Measurements from ENCODE around the gene ZNF212. TPM values are rescaled to one million over a fixed set of nuclear protein-coding genes. Genes with fewer than 3 reads are reported as not detected.

ZNF212 gene
- total RNA-seq, 3 donors from 2014 or later (not counting 1 experiment from before 2014, with no cell fraction given) = 11.2 to 23.7 (median 17.0) TPM

DNA sequence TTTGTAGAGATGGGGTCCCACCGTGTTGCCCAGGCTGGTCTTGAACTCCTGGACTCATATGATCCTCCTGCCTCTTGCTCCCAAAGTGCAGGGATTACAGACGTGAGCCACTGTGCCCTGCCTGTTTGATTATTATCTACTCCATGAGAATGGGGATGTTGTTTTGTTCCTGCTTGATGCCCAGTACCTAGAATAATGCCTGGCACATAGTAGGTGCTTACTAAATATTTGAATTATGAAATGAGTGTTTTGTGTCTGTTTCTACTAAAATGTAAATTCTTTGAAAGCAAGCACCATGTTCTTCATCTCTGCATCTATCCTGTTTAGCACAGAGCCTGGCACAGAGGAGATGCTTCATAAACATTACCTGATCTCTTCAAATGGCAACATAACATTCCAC lies 63.4 kb downstream of the ZNF212 start:
- TF ChIP-seq, protein P1, sequence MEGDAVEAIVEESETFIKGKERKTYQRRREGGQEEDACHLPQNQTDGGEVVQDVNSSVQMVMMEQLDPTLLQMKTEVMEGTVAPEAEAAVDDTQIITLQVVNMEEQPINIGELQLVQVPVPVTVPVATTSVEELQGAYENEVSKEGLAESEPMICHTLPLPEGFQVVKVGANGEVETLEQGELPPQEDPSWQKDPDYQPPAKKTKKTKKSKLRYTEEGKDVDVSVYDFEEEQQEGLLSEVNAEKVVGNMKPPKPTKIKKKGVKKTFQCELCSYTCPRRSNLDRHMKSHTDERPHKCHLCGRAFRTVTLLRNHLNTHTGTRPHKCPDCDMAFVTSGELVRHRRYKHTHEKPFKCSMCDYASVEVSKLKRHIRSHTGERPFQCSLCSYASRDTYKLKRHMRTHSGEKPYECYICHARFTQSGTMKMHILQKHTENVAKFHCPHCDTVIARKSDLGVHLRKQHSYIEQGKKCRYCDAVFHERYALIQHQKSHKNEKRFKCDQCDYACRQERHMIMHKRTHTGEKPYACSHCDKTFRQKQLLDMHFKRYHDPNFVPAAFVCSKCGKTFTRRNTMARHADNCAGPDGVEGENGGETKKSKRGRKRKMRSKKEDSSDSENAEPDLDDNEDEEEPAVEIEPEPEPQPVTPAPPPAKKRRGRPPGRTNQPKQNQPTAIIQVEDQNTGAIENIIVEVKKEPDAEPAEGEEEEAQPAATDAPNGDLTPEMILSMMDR (IDR thresholded peaks at IDR 0.05) = no peak
- H3K9me3 Mint-ChIP-seq = no peaks in the 10 kb centered on the region
- ATAC-seq = no peak

DNA sequence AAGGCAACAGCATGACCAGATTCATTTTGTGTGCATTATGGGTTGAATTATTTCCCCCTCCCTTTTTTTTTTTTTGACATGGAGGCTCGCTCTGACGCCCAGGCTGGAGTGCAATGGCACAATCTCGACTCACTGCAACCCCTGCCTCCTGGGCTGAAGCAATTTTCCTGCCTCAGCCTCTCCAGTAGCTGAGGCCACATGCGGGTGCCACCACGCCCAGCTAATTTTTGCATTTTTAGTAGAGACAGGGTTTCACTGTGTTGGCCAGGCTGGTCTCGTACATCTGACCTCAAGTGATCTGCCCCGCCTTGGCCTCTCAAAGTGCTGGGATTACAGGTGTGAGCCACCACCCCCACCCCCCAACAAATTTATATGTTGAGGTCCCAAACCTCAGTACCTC lies 64.6 kb downstream of the ZNF212 start:
- ATAC-seq (no peak), DNase-seq (no peak)
- TF ChIP-seq, protein P1 (IDR thresholded peaks at IDR 0.05) = no peak
- Histone ChIP-seq H3K4me1 (ENCODE audit: control insufficient read depth, insufficient read depth, low read length) (no peaks in the 10 kb centered on the region), H3K27me3 (ENCODE audit: control insufficient read depth, insufficient read depth, low read length) (no peaks in the 10 kb centered on the region), H3K4me3 (ENCODE audit: low read length) (no peak overlapping the region), H3K36me3 (ENCODE audit: control insufficient read depth, insufficient read depth, low read length) (no peaks in the 10 kb centered on the region), H3K9me3 (ENCODE audit: control insufficient read depth, insufficient read depth, low read length) (no peaks in the 10 kb centered on the region), H3K27ac (ENCODE audit: low read length) (no peak overlapping the region)
- Mint-ChIP-seq H3K27me3 (ENCODE audit: low read depth in 2 of 2) (peaks cover 3 to 7% of the 10 kb centered on the region in 2 donors), H3K27ac (no peak overlapping the region), H3K4me1 (no peaks in the 10 kb centered on the region), H3K9me3 (no peaks in the 10 kb centered on the region), H3K4me3 (no peak overlapping the region), H3K36me3 (no peaks in the 10 kb centered on the region)
- 74% methylated on average over 7 of the region's 7 CpGs for WGBS (ENCODE audit: insufficient coverage)
- intact Hi-C loops (cut with micrococcal nuclease) = no loop called here

More for the DNA sequence above, 63.4 kb downstream of the ZNF212 start:
- WGBS (ENCODE audit: insufficient coverage) = 82% methylated on average over 2 of the region's 2 CpGs
- no peaks in the 10 kb centered on the region for H3K9me3 ChIP-seq (ENCODE audit: control insufficient read depth, insufficient read depth, low read length)
- no peaks in the 10 kb centered on the region for H3K36me3 ChIP-seq (ENCODE audit: control insufficient read depth, insufficient read depth, low read length)
- H3K27ac Mint-ChIP-seq = no peak overlapping the region
- no peaks in the 10 kb centered on the region for H3K36me3 Mint-ChIP-seq
- no peaks in the 10 kb centered on the region for H3K4me1 Mint-ChIP-seq
- no peak overlapping the region for H3K27ac ChIP-seq (ENCODE audit: low read length)
- H3K27me3 Mint-ChIP-seq (ENCODE audit: low read depth in 2 of 2) = peaks cover 3 to 7% of the 10 kb centered on the region in 2 donors
- H3K4me3 ChIP-seq (ENCODE audit: low read length) = no peak overlapping the region
- intact Hi-C loops (cut with micrococcal nuclease) = no loop called here
- DNase-seq = no peak
- H3K27me3 ChIP-seq (ENCODE audit: control insufficient read depth, insufficient read depth, low read length) = no peaks in the 10 kb centered on the region
- no peaks in the 10 kb centered on the region for H3K4me1 ChIP-seq (ENCODE audit: control insufficient read depth, insufficient read depth, low read length)
- H3K4me3 Mint-ChIP-seq = no peak overlapping the region

Other genes starting within 250 kb of the ZNF212 start
- gene PDIA4, start 211.1 kb upstream of the ZNF212 start, total RNA-seq = 10 to 100 TPM; 54.0 to 82.0 (median 62.7) TPM
- gene ZNF786, start 148.9 kb upstream of the ZNF212 start, total RNA-seq = 1 to 10 TPM; 3.2 to 9.1 (median 4.6) TPM
- 1 to 10 TPM; 1.2 to 1.7 (median 1.4) TPM for gene ZNF425, start 113.3 kb upstream of the ZNF212 start, total RNA-seq
- gene ZNF398, start 92.2 kb upstream of the ZNF212 start, total RNA-seq = 10 to 100 TPM; 14.8 to 18.5 (median 18.5) TPM
- 10 to 100 TPM; 22.2 to 29.9 (median 26.0) TPM for gene ZNF282, start 44.1 kb upstream of the ZNF212 start, total RNA-seq
- gene ZNF783, start 22.5 kb downstream of the ZNF212 start, total RNA-seq = 10 to 100 TPM; 24.0 to 29.8 (median 28.3) TPM
- gene ZNF777, start 221.4 kb downstream of the ZNF212 start, total RNA-seq = 10 to 100 TPM; 14.6 to 18.2 (median 17.2) TPM

All from natural killer cell (primary cell).